ENCODE results near the gene ARPP21. TPM values are rescaled to one million over a fixed set of nuclear protein-coding genes. Genes with fewer than 3 reads are reported as not detected.

ARPP21 gene
- total RNA-seq, 1 experiment from 2014 or later: not detected

GRCh38 chr3:35737527-35737926 is 98.2 kb downstream of the ARPP21 start:
- no peak for DNase-seq (ENCODE audit: low read depth)

GRCh38 chr3:35737934-35738706 is 98.8 kb downstream of the ARPP21 start:
- DNase-seq (ENCODE audit: low read depth): no peak

GRCh38 chr3:35739181-35739809 is 100.0 kb downstream of the ARPP21 start:
- no peak for DNase-seq (ENCODE audit: low read depth)

GRCh38 chr3:35739964-35740527 is 100.7 kb downstream of the ARPP21 start:
- no peak for DNase-seq (ENCODE audit: low read depth)

GRCh38 chr3:35743218-35743617 is 103.9 kb downstream of the ARPP21 start:
- no peak for DNase-seq (ENCODE audit: low read depth)

- DNase-seq (ENCODE audit: low read depth): no peak
Observed at GRCh38 chr3:35744419-35744818, 105.1 kb downstream of the ARPP21 start.

GRCh38 chr3:35745351-35745750 is 106.0 kb downstream of the ARPP21 start:
- no peak for DNase-seq (ENCODE audit: low read depth)

GRCh38 chr3:35745802-35746484 is 106.6 kb downstream of the ARPP21 start:
- no peak for DNase-seq (ENCODE audit: low read depth)

GRCh38 chr3:35746492-35746891 is 107.2 kb downstream of the ARPP21 start:
- DNase-seq (ENCODE audit: low read depth): no peak

GRCh38 chr3:35748144-35748543 is 108.8 kb downstream of the ARPP21 start:
- DNase-seq (ENCODE audit: low read depth): no peak

- DNase-seq (ENCODE audit: low read depth): no peak
Observed at GRCh38 chr3:35751207-35751606, 111.9 kb downstream of the ARPP21 start.

GRCh38 chr3:35757991-35758757 is 118.8 kb downstream of the ARPP21 start:
- DNase-seq (ENCODE audit: low read depth): no peak

- DNase-seq (ENCODE audit: low read depth): no peak
Observed at GRCh38 chr3:35760146-35760545, 120.8 kb downstream of the ARPP21 start.

- DNase-seq (ENCODE audit: low read depth): no peak
Observed at GRCh38 chr3:35761311-35761710, 122.0 kb downstream of the ARPP21 start.

- no peak for DNase-seq (ENCODE audit: low read depth)
Observed at GRCh38 chr3:35772381-35773015, 133.2 kb downstream of the ARPP21 start.

- no peak for DNase-seq (ENCODE audit: low read depth)
Observed at GRCh38 chr3:35773417-35773816, 134.1 kb downstream of the ARPP21 start.

GRCh38 chr3:35776346-35776745 is 137.0 kb downstream of the ARPP21 start:
- DNase-seq (ENCODE audit: low read depth): no peak

- DNase-seq (ENCODE audit: low read depth): no peak
Observed at GRCh38 chr3:35777065-35777464, 137.7 kb downstream of the ARPP21 start.

GRCh38 chr3:35777563-35778554 is 138.5 kb downstream of the ARPP21 start:
- no peak for DNase-seq (ENCODE audit: low read depth)

- no peak for DNase-seq (ENCODE audit: low read depth)
Observed at GRCh38 chr3:35779611-35780010, 140.3 kb downstream of the ARPP21 start.
